Neural progenitor cell (in vitro differentiated cells): ENCODE data around the gene NDE1.

ENCODE experiments used
- CTCF ChIP-seq: fragments of 200-600 bp; sonication (generic); IDR thresholded peaks from 2 replicates; pipeline ENCODE4 v1.5.1; 2017; ENCODE audit warnings: antibody characterized with exemption, mild to moderate bottlenecking
- EZH2 ChIP-seq: fragments of 200-600 bp; sonication (generic); IDR thresholded peaks from 2 replicates; pipeline ENCODE4 v1.6.1; 2017; ENCODE audit warnings: antibody characterized with exemption, mild to moderate bottlenecking, moderate library complexity

GRCh38 chr16:15613676-15614075, 36.4 kb upstream of the NDE1 start:
- no peak for TF ChIP-seq CTCF
- no peak for TF ChIP-seq EZH2
